Parathyroid adenoma (tissue), 2 donors: ENCODE data around the gene KIAA1671.

Source experiments
- H2AFZ ChIP-seq: fragments of 300-600 bp; sonication (generic); one replicate; pipeline ENCODE4 v1.7.0; 2017; ENCODE audit warnings: antibody characterized with exemption, mild to moderate bottlenecking
- H3K27ac ChIP-seq: fragments of 300-600 bp; sonication (generic); one replicate; pipeline ENCODE4 v1.7.0; 2017
- H3K27me3 ChIP-seq: fragments of 300-600 bp; sonication (generic); one replicate; pipeline ENCODE4 v1.7.0; 2017; ENCODE audit warnings: low read length; ENCODE audit not compliant: control insufficient read depth, insufficient read depth
- H3K36me3 ChIP-seq: fragments of 300-600 bp; sonication (generic); one replicate; pipeline ENCODE4 v1.7.0; 2017; ENCODE audit warnings: low read length; ENCODE audit not compliant: control insufficient read depth, insufficient read depth
- H3K4me1 ChIP-seq: fragments of 300-600 bp; sonication (generic); one replicate; pipeline ENCODE4 v1.7.0; 2017; ENCODE audit warnings: control low read depth
- H3K4me2 ChIP-seq: fragments of 300-600 bp; sonication (generic); one replicate; pipeline ENCODE4 v1.7.0; 2017; ENCODE audit warnings: low read length
- H3K4me3 ChIP-seq: fragments of 300-600 bp; sonication (generic); one replicate; pipeline ENCODE4 v1.7.0; 2017; ENCODE audit warnings: low read depth, low read length
- H3K79me2 ChIP-seq: fragments of 300-600 bp; sonication (generic); one replicate; pipeline ENCODE4 v1.7.0; 2017; ENCODE audit warnings: control low read depth
- H3K9ac ChIP-seq: fragments of 300-600 bp; sonication (generic); one replicate; pipeline ENCODE4 v1.7.0; 2017; ENCODE audit warnings: mild to moderate bottlenecking
- H3K9me3 ChIP-seq: fragments of 300-600 bp; sonication (generic); one replicate; pipeline ENCODE4 v1.7.0; 2017; ENCODE audit warnings: low read length; ENCODE audit not compliant: control insufficient read depth
- CTCF ChIP-seq: fragments of 300-600 bp; sonication (generic); IDR thresholded peaks from one replicate; pipeline ENCODE4 v1.7.0; 2017; ENCODE audit warnings: antibody characterized with exemption, mild to moderate bottlenecking
- donor health status: primary hyperparathyroidism.

The KIAA1671 gene

GRCh38 chr22:24952837-24953383 is 394 bp downstream of the KIAA1671 start:
- no peaks in the 10 kb centered on the region for H3K36me3 ChIP-seq
- TF ChIP-seq CTCF = no peak
- no peaks in the 10 kb centered on the region for H3K27me3 ChIP-seq
- H3K4me3 ChIP-seq = peak overlapping the region; percentile 78
- peak overlapping the region; percentile 90 for H3K27ac ChIP-seq
- H2AFZ ChIP-seq = peak overlapping the region; percentile 78
- peak overlapping the region; percentile 89 for H3K4me2 ChIP-seq
- H3K9me3 ChIP-seq = no peaks in the 10 kb centered on the region
- peaks cover 9% of the 10 kb centered on the region for H3K4me1 ChIP-seq
- peaks cover 9% of the 10 kb centered on the region for H3K79me2 ChIP-seq
- H3K9ac ChIP-seq = peak overlapping the region; percentile 21

GRCh38 chr22:24953384-24954113 is 1.0 kb downstream of the KIAA1671 start:
- Histone ChIP-seq H3K4me1 (peaks cover 3% of the 10 kb centered on the region), H3K4me2 (peak overlapping the region; percentile 89), H3K36me3 (no peaks in the 10 kb centered on the region), H3K9ac (peak overlapping the region; percentile 21), H3K4me3 (peak overlapping the region; percentile 78), H3K79me2 (peaks cover 9% of the 10 kb centered on the region), H3K27ac (peak overlapping the region; percentile 90), H3K9me3 (no peaks in the 10 kb centered on the region), H3K27me3 (no peaks in the 10 kb centered on the region), H2AFZ (peak overlapping the region; percentile 78)
- TF ChIP-seq CTCF = no peak

DNA sequence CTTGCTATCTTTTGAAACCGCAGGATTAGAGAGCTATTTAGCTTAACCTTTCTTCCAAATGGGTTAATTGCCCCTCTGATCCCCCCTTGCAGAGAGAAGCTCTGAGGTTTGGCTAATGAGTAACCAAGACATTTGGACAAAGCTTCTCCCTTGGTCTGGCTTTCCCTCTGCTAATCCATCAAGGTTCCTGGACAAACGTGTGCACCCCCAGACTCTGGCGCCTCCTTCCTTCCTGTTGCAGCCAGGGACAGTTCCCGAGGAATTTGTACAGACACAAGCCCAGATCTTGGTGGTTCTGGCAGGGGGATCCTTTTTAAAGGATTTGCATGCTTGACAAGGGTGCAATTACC is 1.6 kb downstream of the KIAA1671 start:
- no peaks in the 10 kb centered on the region for H3K4me1 ChIP-seq
- peak overlapping the region; percentile 78 for H3K4me3 ChIP-seq
- H3K27me3 ChIP-seq = no peaks in the 10 kb centered on the region
- H3K36me3 ChIP-seq = no peaks in the 10 kb centered on the region
- H2AFZ ChIP-seq = no peak overlapping the region
- H3K27ac ChIP-seq = no peak overlapping the region
- H3K9me3 ChIP-seq = no peaks in the 10 kb centered on the region
- no peak for TF ChIP-seq CTCF
- peaks cover 9% of the 10 kb centered on the region for H3K79me2 ChIP-seq
- no peak overlapping the region for H3K9ac ChIP-seq
- peak overlapping the region; percentile 89 for H3K4me2 ChIP-seq

DNA sequence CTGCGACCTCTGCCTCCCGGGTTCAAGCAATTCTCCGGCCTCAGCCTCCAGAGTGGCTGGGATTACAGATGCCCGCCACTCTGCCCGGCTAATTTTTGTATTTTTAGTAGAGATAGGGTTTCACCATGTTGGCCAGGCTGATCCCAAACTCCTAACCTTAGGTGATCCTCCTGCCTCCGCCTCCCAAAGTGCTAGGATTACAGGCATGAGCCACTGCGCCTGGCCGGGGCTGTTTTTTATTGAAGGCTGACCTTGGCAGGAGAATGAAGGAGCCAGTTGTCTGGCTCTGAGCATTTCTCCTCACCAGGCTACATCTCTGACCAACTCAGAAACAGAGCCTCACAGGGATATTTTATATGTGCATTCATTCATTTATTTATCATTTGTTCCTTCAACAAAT is 2.3 kb downstream of the KIAA1671 start:
- no peak for TF ChIP-seq CTCF
- H3K4me1 ChIP-seq = no peaks in the 10 kb centered on the region
- no peak overlapping the region for H3K9ac ChIP-seq
- H2AFZ ChIP-seq = no peak overlapping the region
- peaks cover 9% of the 10 kb centered on the region for H3K79me2 ChIP-seq
- H3K27ac ChIP-seq = no peak overlapping the region
- H3K9me3 ChIP-seq = no peaks in the 10 kb centered on the region
- H3K36me3 ChIP-seq = no peaks in the 10 kb centered on the region
- no peaks in the 10 kb centered on the region for H3K27me3 ChIP-seq
- no peak overlapping the region for H3K4me3 ChIP-seq
- H3K4me2 ChIP-seq = no peak overlapping the region

- Histone ChIP-seq H3K27me3 (no peaks in the 10 kb centered on the region), H3K4me3 (no peak overlapping the region), H3K27ac (no peak overlapping the region), H3K4me2 (no peak overlapping the region), H3K36me3 (no peaks in the 10 kb centered on the region), H3K4me1 (no peaks in the 10 kb centered on the region), H3K79me2 (peaks cover 22% of the 10 kb centered on the region), H2AFZ (no peak overlapping the region), H3K9me3 (no peaks in the 10 kb centered on the region), H3K9ac (no peak overlapping the region)
- TF ChIP-seq CTCF = no peak
Observed at GRCh38 chr22:24957043-24957442, 4.5 kb downstream of the KIAA1671 start.
